Measurements from ENCODE around the gene APOL1. TPM values are rescaled to one million over a fixed set of nuclear protein-coding genes. Genes with fewer than 3 reads are reported as not detected.

The APOL1 gene
- total and polyA plus RNA-seq, 2 donors (not counting 1 experiment from before 2014, with no cell fraction given): 40.0 to 80.3 TPM

DNA sequence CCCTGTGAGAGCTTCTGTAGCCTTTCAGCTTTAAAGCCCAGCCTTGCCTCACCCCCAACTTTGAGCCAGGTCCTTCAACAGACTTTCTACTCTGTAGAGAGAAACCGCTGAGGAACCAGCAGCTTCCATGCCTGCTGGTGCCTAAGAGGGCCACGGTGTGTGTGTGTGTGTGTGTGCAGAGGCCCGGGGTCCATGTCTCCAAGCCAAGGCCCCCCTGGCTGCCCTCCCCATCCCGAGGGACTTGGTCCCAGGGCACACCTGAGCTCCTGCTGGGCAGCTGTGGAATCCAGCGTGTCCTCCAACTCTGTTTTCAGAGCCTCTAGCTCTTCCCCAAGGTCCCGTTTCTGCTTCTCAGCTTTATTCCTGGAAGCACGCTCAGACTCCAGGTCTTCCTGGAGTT, 42.3 kb downstream of the APOL1 start:
- DNase-seq (ENCODE audit: low read depth in 2 of 2): no peak
- peaks cover 61% of the 10 kb centered on the region for H3K79me2 ChIP-seq (ENCODE audit: control insufficient read depth, insufficient read depth, low read length)
- peaks cover 80% of the 10 kb centered on the region for H3K36me3 ChIP-seq (ENCODE audit: control insufficient read depth, insufficient read depth, low read length)
- no peaks in the 10 kb centered on the region for H3K4me1 ChIP-seq (ENCODE audit: control insufficient read depth, extremely low read depth, insufficient read depth, low read length)
- H3K27me3 ChIP-seq (ENCODE audit: control insufficient read depth, insufficient read depth, low read length): no peaks in the 10 kb centered on the region
- no peaks in the 10 kb centered on the region for H4K20me1 ChIP-seq (ENCODE audit: control insufficient read depth, extremely low read depth, insufficient read depth, low read length)
- no peaks in the 10 kb centered on the region for H3K9me3 ChIP-seq (ENCODE audit: control insufficient read depth, insufficient read depth, low read depth, low read length)
- H2AFZ ChIP-seq (ENCODE audit: low read length): no peak overlapping the region
- H3K4me3 ChIP-seq (replicated peaks in 1 of 4; ENCODE audit: control extremely low read depth in 1 of 4, insufficient read depth in 1 of 4, low read depth in 3 of 4, low read length in 4 of 4): no peak overlapping the region
- TF ChIP-seq, protein P1, sequence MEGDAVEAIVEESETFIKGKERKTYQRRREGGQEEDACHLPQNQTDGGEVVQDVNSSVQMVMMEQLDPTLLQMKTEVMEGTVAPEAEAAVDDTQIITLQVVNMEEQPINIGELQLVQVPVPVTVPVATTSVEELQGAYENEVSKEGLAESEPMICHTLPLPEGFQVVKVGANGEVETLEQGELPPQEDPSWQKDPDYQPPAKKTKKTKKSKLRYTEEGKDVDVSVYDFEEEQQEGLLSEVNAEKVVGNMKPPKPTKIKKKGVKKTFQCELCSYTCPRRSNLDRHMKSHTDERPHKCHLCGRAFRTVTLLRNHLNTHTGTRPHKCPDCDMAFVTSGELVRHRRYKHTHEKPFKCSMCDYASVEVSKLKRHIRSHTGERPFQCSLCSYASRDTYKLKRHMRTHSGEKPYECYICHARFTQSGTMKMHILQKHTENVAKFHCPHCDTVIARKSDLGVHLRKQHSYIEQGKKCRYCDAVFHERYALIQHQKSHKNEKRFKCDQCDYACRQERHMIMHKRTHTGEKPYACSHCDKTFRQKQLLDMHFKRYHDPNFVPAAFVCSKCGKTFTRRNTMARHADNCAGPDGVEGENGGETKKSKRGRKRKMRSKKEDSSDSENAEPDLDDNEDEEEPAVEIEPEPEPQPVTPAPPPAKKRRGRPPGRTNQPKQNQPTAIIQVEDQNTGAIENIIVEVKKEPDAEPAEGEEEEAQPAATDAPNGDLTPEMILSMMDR (conservative IDR thresholded peaks at IDR 0.05 in 1 of 2, IDR thresholded peaks at IDR 0.05 in 1 of 2; ENCODE audit: low read depth in 1 of 2, low read length in 2 of 2): no peak
- TF ChIP-seq EZH2 (IDR thresholded peaks at IDR 0.05; ENCODE audit: low read length, missing control alignments): no peak
- H3K27ac ChIP-seq (ENCODE audit: insufficient read depth, low read length): no peak overlapping the region
- no peak overlapping the region for H3K9ac ChIP-seq (ENCODE audit: insufficient read depth, low read length)
- H3K4me2 ChIP-seq (ENCODE audit: extremely low read depth, insufficient read depth, low read length): no peak overlapping the region

DNA sequence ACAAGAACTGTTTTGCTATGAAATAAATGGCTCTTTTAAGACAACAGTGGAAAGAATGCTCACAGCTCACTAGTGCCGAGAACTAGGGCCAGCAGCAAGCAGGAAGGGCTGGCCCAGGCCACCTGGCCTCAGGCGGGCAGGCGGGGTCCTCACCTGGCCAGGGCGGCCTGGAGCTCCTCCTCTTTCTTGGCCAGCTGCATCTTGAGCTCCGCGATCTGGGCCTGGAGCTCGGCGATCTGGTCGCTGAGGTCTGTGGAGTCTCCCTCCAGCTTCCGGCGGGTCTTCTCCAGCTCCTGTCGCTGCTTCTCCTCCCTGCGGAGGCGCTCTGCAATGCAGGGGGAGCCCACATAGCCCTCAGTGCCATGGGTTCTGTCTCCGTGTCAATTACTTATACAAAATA, 43.8 kb downstream of the APOL1 start:
- Histone ChIP-seq H3K79me2 (ENCODE audit: control insufficient read depth, insufficient read depth, low read length) (peaks cover 76% of the 10 kb centered on the region), H4K20me1 (ENCODE audit: control insufficient read depth, extremely low read depth, insufficient read depth, low read length) (peaks cover 3% of the 10 kb centered on the region), H3K4me3 (replicated peaks in 1 of 4; ENCODE audit: control extremely low read depth in 1 of 4, insufficient read depth in 1 of 4, low read depth in 3 of 4, low read length in 4 of 4) (no peak overlapping the region), H3K4me2 (ENCODE audit: extremely low read depth, insufficient read depth, low read length) (no peak overlapping the region), H3K27me3 (ENCODE audit: control insufficient read depth, insufficient read depth, low read length) (no peaks in the 10 kb centered on the region), H3K36me3 (ENCODE audit: control insufficient read depth, insufficient read depth, low read length) (peaks cover 93% of the 10 kb centered on the region), H3K4me1 (ENCODE audit: control insufficient read depth, extremely low read depth, insufficient read depth, low read length) (peaks cover 9% of the 10 kb centered on the region), H3K9ac (ENCODE audit: insufficient read depth, low read length) (no peak overlapping the region), H3K9me3 (ENCODE audit: control insufficient read depth, insufficient read depth, low read depth, low read length) (no peaks in the 10 kb centered on the region), H2AFZ (ENCODE audit: low read length) (no peak overlapping the region), H3K27ac (ENCODE audit: insufficient read depth, low read length) (no peak overlapping the region)
- TF ChIP-seq, protein P1 (conservative IDR thresholded peaks at IDR 0.05 in 1 of 2, IDR thresholded peaks at IDR 0.05 in 1 of 2; ENCODE audit: low read depth in 1 of 2, low read length in 2 of 2): no peak
- no peak for TF ChIP-seq EZH2 (IDR thresholded peaks at IDR 0.05; ENCODE audit: low read length, missing control alignments)
- no peak for DNase-seq (ENCODE audit: low read depth in 2 of 2)

DNA sequence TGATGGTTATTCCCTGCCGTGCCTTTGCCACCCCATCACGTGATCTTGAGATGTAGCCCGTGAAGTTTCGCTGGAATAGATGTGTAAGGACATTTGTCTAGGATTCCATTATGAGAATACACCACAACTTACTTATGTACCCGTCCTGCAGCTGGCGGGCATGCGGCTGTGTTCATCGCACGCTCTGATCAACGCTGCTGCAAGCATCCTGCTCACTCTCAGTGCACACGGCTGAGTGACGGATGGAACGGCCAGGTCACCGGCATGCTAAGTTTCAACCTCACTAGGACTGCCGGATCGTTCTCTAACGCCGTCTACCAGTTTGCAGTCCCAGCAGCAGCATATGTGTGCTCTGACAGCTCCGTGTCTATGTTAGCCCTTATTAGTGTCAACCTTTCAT, 44.6 kb downstream of the APOL1 start:
- Histone ChIP-seq H3K79me2 (ENCODE audit: control insufficient read depth, insufficient read depth, low read length) (peaks cover 74% of the 10 kb centered on the region), H3K27ac (ENCODE audit: insufficient read depth, low read length) (peak overlapping the region; percentile 7), H3K4me3 (replicated peaks in 1 of 4; ENCODE audit: control extremely low read depth in 1 of 4, insufficient read depth in 1 of 4, low read depth in 3 of 4, low read length in 4 of 4) (no peak overlapping the region), H3K4me2 (ENCODE audit: extremely low read depth, insufficient read depth, low read length) (no peak overlapping the region), H4K20me1 (ENCODE audit: control insufficient read depth, extremely low read depth, insufficient read depth, low read length) (peaks cover 4% of the 10 kb centered on the region), H3K9me3 (ENCODE audit: control insufficient read depth, insufficient read depth, low read depth, low read length) (no peaks in the 10 kb centered on the region), H2AFZ (ENCODE audit: low read length) (no peak overlapping the region), H3K36me3 (ENCODE audit: control insufficient read depth, insufficient read depth, low read length) (peaks cover 89% of the 10 kb centered on the region), H3K4me1 (ENCODE audit: control insufficient read depth, extremely low read depth, insufficient read depth, low read length) (peaks cover 14% of the 10 kb centered on the region), H3K9ac (ENCODE audit: insufficient read depth, low read length) (no peak overlapping the region), H3K27me3 (ENCODE audit: control insufficient read depth, insufficient read depth, low read length) (no peaks in the 10 kb centered on the region)
- TF ChIP-seq EZH2 (IDR thresholded peaks at IDR 0.05; ENCODE audit: low read length, missing control alignments): no peak
- TF ChIP-seq, protein P1 (conservative IDR thresholded peaks at IDR 0.05 in 1 of 2, IDR thresholded peaks at IDR 0.05 in 1 of 2; ENCODE audit: low read depth in 1 of 2, low read length in 2 of 2): no peak
- DNase-seq (ENCODE audit: low read depth in 2 of 2): no peak
